GM20431 (cell line): ENCODE results near the gene MRPL42.

Experiments
- in situ Hi-C: fragments of 300-500 bp; cut with MseI, MboI; formaldehyde crosslinking; loops from one replicate; pipeline ENCODE4 v1.15.0; 2020; ENCODE audit warnings: low sequenced_read_pairs; ENCODE audit not compliant: unreplicated experiment

Gene MRPL42

GRCh38 chr12:93536111-93536765, 68.9 kb downstream of the MRPL42 start:
- in situ Hi-C loops, result no loop called here

GRCh38 chr12:93536766-93537488, 69.6 kb downstream of the MRPL42 start:
- in situ Hi-C loops, result no loop called here

- in situ Hi-C loops, result no loop called here
Measured at GRCh38 chr12:93537769-93538168, 70.5 kb downstream of the MRPL42 start.

DNA sequence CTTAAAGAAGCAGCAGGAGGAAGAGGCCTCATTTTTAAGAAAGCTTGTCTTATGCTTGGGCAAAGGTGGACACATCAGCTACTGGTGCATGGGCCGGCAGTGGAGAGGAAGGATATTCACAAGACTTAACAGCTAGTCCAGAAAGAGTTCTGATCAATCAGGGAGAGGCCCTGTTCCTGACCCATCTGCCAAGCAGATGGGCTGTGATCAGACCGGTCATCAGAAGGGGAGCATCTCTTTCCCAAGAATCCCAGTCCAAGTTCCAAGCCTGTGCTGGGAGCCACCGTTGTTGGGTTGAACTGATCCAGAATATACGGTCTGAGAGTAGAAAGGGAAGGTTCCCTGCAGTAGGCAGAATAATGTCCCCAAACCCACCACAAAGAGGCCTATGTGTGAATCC, 72.5 kb downstream of the MRPL42 start:
- in situ Hi-C loops, result no loop called here

DNA sequence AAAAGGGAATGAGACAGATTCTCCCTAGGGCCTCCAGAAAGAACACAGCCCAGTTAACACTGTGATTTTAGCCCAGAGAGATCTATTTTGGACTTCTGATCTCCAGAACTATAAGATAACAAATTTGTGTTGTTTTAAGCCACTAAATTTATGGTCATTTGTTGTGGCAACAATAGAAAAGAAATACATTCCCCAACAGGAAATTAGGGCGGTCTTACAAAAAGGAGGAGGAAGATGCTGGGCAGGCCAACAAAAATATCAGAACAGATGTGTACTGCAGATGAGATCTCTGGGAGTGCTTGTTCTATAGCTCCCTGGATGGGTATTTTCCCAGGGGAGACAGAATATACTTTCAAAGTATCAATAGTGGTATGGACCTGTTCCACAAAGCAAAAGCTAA, 73.2 kb downstream of the MRPL42 start:
- in situ Hi-C loops, result no loop called here

- in situ Hi-C loops, result no loop called here
Measured at GRCh38 chr12:93541578-93542225, 74.4 kb downstream of the MRPL42 start.

GRCh38 chr12:93547778-93548177, 80.5 kb downstream of the MRPL42 start:
- in situ Hi-C loops, result no loop called here

DNA sequence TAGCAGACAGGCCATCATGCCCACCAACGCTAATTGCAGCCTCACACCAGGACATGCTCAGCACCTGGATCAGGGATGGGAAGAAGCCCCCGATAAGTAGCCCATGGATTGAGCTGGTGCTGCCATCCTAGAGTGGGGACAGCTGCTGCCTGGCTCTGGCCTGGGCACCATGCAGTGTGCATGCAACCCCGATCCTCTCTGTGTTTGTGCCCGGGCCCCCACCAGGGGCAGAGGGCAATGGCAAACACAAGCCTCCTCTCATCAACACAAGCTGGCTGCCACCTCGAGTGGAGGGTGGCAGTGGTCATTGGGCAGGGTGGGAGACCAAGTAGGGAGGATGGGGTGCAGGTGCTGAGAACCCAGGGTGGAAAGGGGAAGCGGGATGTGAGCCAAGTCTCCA, 81.9 kb downstream of the MRPL42 start:
- in situ Hi-C loops, result no loop called here

GRCh38 chr12:93550748-93551611, 83.7 kb downstream of the MRPL42 start:
- in situ Hi-C loops, result loop anchor here (25.0 kb wide), 1 partner anchor 536 kb away; no protein-coding TSS in a partner anchor

DNA sequence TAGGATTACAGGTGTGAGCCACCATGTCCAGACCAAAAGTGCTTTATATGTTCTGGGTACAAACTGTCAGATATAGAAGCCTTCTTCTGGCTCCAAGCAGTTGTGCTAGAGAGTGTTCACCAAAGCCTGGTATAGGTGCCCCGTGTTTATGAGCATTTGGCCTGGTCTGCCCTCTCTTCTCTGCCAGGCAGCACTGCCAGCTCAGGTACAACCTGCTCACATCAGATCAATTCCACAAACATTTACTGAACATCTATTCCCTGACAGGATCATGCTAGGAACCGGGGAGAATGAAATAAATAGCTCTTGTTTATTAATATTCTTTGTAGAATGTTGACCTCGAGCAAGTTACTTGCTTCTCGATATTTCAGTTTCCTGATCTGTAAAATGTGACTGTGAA, 85.1 kb downstream of the MRPL42 start:
- in situ Hi-C loops, result loop anchor here (25.0 kb wide), 1 partner anchor 535 kb away; no protein-coding TSS in a partner anchor

DNA sequence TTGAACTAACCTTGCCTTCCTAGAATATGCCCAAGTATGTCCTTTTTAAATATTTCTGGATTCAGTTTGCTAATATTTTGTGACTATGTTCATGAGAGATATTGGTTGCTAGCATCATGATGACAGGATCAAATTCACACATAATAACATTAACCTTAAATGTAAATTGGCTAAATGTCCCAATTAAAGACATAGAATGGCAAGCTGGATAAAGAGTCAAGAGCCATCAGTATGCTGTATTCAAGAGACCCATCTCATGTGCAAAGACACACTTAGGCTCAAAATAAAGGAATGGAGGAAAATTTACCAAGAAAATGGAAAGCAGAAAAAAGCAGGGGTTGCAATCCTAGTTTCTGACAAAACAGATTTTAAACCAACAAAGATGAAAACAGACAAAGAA, 90.6 kb downstream of the MRPL42 start:
- in situ Hi-C loops, result loop anchor here (25.0 kb wide), 1 partner anchor 529 kb away; no protein-coding TSS in a partner anchor

DNA sequence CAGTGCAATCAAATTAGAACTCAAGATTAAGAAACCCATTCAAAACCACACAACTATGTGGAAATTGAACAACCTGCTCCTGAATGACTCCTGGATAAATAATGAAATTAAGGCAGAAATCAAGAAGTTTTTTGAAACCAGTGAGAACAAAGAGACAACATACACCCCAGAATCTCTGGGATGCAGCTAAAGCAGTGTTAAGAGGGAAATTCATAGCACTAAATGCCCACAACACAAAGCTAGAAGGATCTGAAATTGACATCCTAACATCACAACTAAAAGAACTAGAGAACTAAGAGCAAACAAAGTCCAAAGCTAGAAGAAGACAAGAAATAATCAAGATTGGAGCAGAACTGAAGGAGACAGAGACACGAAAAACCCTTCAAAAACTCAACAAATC, 91.4 kb downstream of the MRPL42 start:
- in situ Hi-C loops, result loop anchor here (25.0 kb wide), 1 partner anchor 529 kb away; no protein-coding TSS in a partner anchor

DNA sequence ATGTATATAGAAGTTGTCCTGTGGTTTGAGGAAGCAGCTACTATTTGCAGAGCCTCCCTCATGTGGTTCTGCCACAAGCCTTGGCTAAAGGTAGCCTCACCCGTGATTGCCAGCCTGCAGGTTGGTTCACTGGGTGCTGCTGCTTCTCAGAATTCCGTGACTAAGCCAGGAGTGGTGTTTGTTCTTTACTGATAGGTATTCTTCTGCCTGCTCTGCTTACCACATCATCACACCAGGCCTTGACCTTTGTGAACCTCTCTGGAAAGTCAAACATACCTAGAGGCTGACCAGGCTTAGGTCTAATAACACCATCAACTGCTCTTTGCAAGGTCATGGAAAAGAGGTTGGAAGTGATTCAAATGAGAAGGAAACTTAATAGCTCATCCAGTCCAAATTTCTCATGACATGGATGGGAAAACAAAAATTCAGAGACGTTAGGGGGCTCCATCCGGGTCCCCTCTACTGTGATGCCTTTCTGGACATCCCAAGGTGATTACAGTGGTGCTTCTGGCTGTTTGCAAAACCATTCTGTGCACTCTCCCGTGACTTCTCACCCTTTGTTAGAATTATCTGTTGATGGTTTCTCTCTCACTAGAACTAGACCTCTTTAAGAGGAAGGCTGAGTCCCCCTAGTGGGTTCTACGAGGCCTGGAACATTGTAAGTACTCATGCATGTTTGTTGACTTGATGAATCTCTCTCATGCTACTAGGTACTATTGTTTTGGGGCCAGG, 96.7 kb downstream of the MRPL42 start:
- in situ Hi-C loops, result loop anchor here (25.0 kb wide), 1 partner anchor 523 kb away; no protein-coding TSS in a partner anchor

DNA sequence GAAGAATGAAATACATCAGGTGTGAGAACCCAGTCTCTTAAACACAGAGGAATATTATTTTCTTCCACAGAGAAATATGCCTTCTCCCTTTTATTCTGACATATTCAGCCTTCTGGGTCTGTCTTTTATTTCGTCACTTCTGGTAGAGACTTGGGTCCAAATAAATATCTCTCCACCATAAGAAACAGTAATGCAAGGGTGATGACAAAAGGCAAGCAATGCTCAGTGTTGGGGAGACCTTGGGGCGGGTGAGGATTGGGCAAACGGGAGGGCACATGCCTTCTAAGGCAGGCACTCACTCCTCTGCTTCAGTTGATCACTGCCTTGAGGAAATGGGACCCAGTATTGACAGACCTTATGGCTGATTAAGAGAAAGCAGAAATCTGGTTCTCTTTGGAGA, 98.4 kb downstream of the MRPL42 start:
- in situ Hi-C loops, result loop anchor here (25.0 kb wide), 1 partner anchor 522 kb away; no protein-coding TSS in a partner anchor
